ENCODE data around the gene PHKG2.
"Not testable (repeated sequence)": the region's sequence is repeated elsewhere in the genome, so short reads cannot be mapped to it uniquely, and the experiment has no call there.

The PHKG2 gene

GRCh38 chr16:30747799-30748633, at the start of gene PHKG2:
TSS of gene PHKG2 (plus strand) at chr16:30748425. CDS start at chr16:30748821, 396 bp downstream.
- DNase-seq (ENCODE audit: low read depth in 2 of 2) = peak; percentile 95 to 97

GRCh38 chr16:30698816-30699614, 49.2 kb upstream of the PHKG2 start, which contains the start of gene SRCAP:
TSS of gene SRCAP (plus strand) at chr16:30699171. CDS start at chr16:30700825, 1,654 bp downstream.
- DNase-seq (ENCODE audit: low read depth in 2 of 2) = peak; percentile 77 to 89

GRCh38 chr16:30699615-30700099, 48.6 kb upstream of the PHKG2 start:
- no peak for DNase-seq (ENCODE audit: low read depth in 2 of 2)

GRCh38 chr16:30700491-30700890, 47.7 kb upstream of the PHKG2 start:
- no peak for DNase-seq (ENCODE audit: low read depth in 2 of 2)

- no peak for DNase-seq (ENCODE audit: low read depth in 2 of 2)
Observed at GRCh38 chr16:30700971-30701370, 47.3 kb upstream of the PHKG2 start.

- not testable (repeated sequence) for DNase-seq (ENCODE audit: low read depth in 2 of 2)
Observed at GRCh38 chr16:30703071-30703470, 45.2 kb upstream of the PHKG2 start.

GRCh38 chr16:30703971-30704370, 44.3 kb upstream of the PHKG2 start:
- DNase-seq (ENCODE audit: low read depth in 2 of 2) = no peak

- DNase-seq (ENCODE audit: low read depth in 2 of 2) = no peak
Observed at GRCh38 chr16:30706046-30706445, 42.2 kb upstream of the PHKG2 start.

GRCh38 chr16:30710971-30711370, 37.3 kb upstream of the PHKG2 start:
- no peak for DNase-seq (ENCODE audit: low read depth in 2 of 2)

GRCh38 chr16:30711712-30712111, 36.5 kb upstream of the PHKG2 start:
- no peak for DNase-seq (ENCODE audit: low read depth in 2 of 2)

- peak in 1 of 2 experiments; percentile 17 for DNase-seq (ENCODE audit: low read depth in 2 of 2)
Observed at GRCh38 chr16:30715750-30716445, 32.3 kb upstream of the PHKG2 start.

GRCh38 chr16:30720086-30720485, 28.1 kb upstream of the PHKG2 start:
- DNase-seq (ENCODE audit: low read depth in 2 of 2) = no peak

- DNase-seq (ENCODE audit: low read depth in 2 of 2) = no peak
Observed at GRCh38 chr16:30720694-30721093, 27.5 kb upstream of the PHKG2 start.

- DNase-seq (ENCODE audit: low read depth in 2 of 2) = no peak
Observed at GRCh38 chr16:30721167-30721566, 27.1 kb upstream of the PHKG2 start.

GRCh38 chr16:30721606-30722005, 26.6 kb upstream of the PHKG2 start:
- no peak for DNase-seq (ENCODE audit: low read depth in 2 of 2)

- DNase-seq (ENCODE audit: low read depth in 2 of 2) = no peak
Observed at GRCh38 chr16:30722443-30722842, 25.8 kb upstream of the PHKG2 start.

- no peak for DNase-seq (ENCODE audit: low read depth in 2 of 2)
Observed at GRCh38 chr16:30722916-30723315, 25.3 kb upstream of the PHKG2 start.

- no peak for DNase-seq (ENCODE audit: low read depth in 2 of 2)
Observed at GRCh38 chr16:30723725-30724355, 24.4 kb upstream of the PHKG2 start.

GRCh38 chr16:30724641-30725417, 23.4 kb upstream of the PHKG2 start:
- DNase-seq (ENCODE audit: low read depth in 2 of 2) = no peak

- no peak for DNase-seq (ENCODE audit: low read depth in 2 of 2)
Observed at GRCh38 chr16:30725418-30725792, 22.8 kb upstream of the PHKG2 start.

GRCh38 chr16:30728321-30728720, 19.9 kb upstream of the PHKG2 start:
- no peak for DNase-seq (ENCODE audit: low read depth in 2 of 2)
